Gastroesophageal sphincter (tissue), 3 donors: ENCODE measurements around the gene IZUMO4.

Experiments used
- CTCF ChIP-seq, 4 experiments: fragments of 200-600 bp in 2 of 4; fragments of 450-650 bp in 2 of 4; sonication (generic) in 1 of 4; IDR thresholded peaks; one replicate each; pipeline ENCODE4 v1.5.1; 2017 to 2019; ENCODE audit warnings: antibody characterized with exemption in 4 of 4, mild to moderate bottlenecking in 2 of 4, moderate library complexity in 2 of 4
- POLR2AphosphoS5 ChIP-seq: sonication (generic); formaldehyde crosslinking; IDR thresholded peaks from one replicate; pipeline ENCODE4 v1.6.1; 2017; ENCODE audit warnings: antibody characterized with exemption

GRCh38 chr19:2118438-2118837, 21.7 kb downstream of the IZUMO4 start:
- no peak for TF ChIP-seq CTCF (IDR thresholded peaks at IDR 0.05)
- TF ChIP-seq POLR2AphosphoS5, result no peak
